GM18867 (cell line): ENCODE measurements around the gene TRIM72.
"Not testable (repeated sequence)": the region's sequence is repeated elsewhere in the genome, so short reads cannot be mapped to it uniquely, and the experiment has no call there.

Experiments used
- ATAC-seq: cut with Tn5 transposase; IDR thresholded peaks from one replicate; pipeline ENCODE4 v1.9.1; 2021; ENCODE audit warnings: mild to moderate bottlenecking, moderate library complexity; ENCODE audit not compliant: unreplicated experiment

The TRIM72 gene

GRCh38 chr16:31213342-31213741 lies 577 bp upstream of the TRIM72 start:
- no peak for ATAC-seq

- ATAC-seq = no peak
These were observed 878 bp downstream of the TRIM72 start for GRCh38 chr16:31214708-31215286.

- no peak for ATAC-seq
These were observed 1.6 kb downstream of the TRIM72 start for GRCh38 chr16:31215287-31216162.

- ATAC-seq = no peak
These were observed 2.7 kb downstream of the TRIM72 start, which contains the start of gene PYDC1 for GRCh38 chr16:31216422-31217135. Gene PYDC1 (minus strand): TSS chr16:31217135. CDS start chr16:31217028, 107 bp downstream.

GRCh38 chr16:31217136-31217530 lies 3.2 kb downstream of the TRIM72 start:
- ATAC-seq = no peak

GRCh38 chr16:31219154-31219741 lies 5.3 kb downstream of the TRIM72 start:
- no peak for ATAC-seq

GRCh38 chr16:31221357-31222160 lies 7.6 kb downstream of the TRIM72 start:
- ATAC-seq = no peak

- no peak for ATAC-seq
These were observed 9.1 kb downstream of the TRIM72 start for GRCh38 chr16:31223044-31223443.

GRCh38 chr16:31224092-31224955 lies 10.4 kb downstream of the TRIM72 start:
- no peak for ATAC-seq

- ATAC-seq = no peak
These were observed 11.3 kb downstream of the TRIM72 start for GRCh38 chr16:31225193-31225592.

- no peak for ATAC-seq
These were observed 14.3 kb downstream of the TRIM72 start for GRCh38 chr16:31228206-31228605.

GRCh38 chr16:31229501-31229900 lies 15.6 kb downstream of the TRIM72 start:
- no peak for ATAC-seq

- no peak for ATAC-seq
These were observed 24.1 kb downstream of the TRIM72 start for GRCh38 chr16:31238041-31238440.

GRCh38 chr16:31242206-31242605 lies 28.3 kb downstream of the TRIM72 start:
- ATAC-seq = no peak

- no peak for ATAC-seq
These were observed 30.1 kb downstream of the TRIM72 start for GRCh38 chr16:31243734-31244670.

GRCh38 chr16:31245598-31245997 lies 31.7 kb downstream of the TRIM72 start:
- ATAC-seq = not testable (repeated sequence)

GRCh38 chr16:31246296-31246695 lies 32.4 kb downstream of the TRIM72 start:
- ATAC-seq = no peak

- ATAC-seq = no peak
These were observed 34.4 kb downstream of the TRIM72 start for GRCh38 chr16:31248344-31248743.
